Measurements from ENCODE around the gene FOXE3. TPM values are rescaled to one million over a fixed set of nuclear protein-coding genes. Genes with fewer than 3 reads are reported as not detected.

FOXE3 gene
- total RNA-seq, 1 experiment from 2014 or later = 0.15 TPM

DNA sequence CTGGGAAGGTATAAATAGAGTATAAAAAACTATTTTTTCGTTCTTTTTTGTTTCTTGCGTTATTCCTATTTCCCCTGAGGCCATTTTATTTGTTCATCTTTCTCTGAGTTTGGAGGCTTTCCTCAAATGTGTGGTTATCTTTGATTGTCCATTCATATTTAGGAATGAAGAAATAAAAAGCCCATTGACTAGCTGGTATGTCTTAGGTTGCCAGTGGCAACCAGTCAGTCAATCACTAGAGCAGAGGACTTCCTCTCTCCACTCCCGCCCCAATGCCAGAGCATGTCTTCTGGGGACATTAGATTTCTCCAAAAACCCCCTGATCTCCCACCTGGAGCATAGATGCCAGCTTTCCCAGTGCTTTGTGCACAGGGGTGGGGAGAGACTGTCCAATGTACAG, 20.7 kb upstream of the FOXE3 start:
- Histone ChIP-seq H3K23ac (ENCODE audit: insufficient read length, low read depth, low read length) (no peak overlapping the region), H2BK5ac (ENCODE audit: insufficient read length, low read length) (no peak overlapping the region), H3K9ac (ENCODE audit: extremely low read depth, insufficient read length, low read length) (no peak overlapping the region), H3K4me1 (ENCODE audit: insufficient read depth, low read length) (no peaks in the 10 kb centered on the region), H3K4me2 (ENCODE audit: insufficient read depth, insufficient read length, low read length) (no peak overlapping the region), H2AK5ac (ENCODE audit: insufficient read length, low read length) (no peak overlapping the region), H3K9me3 (ENCODE audit: control insufficient read depth, low read depth, low read length) (no peaks in the 10 kb centered on the region), H2BK20ac (ENCODE audit: low read depth, low read length, poor library complexity, severe bottlenecking) (no peak overlapping the region), H2AFZ (ENCODE audit: low read length) (no peak overlapping the region), H3K23me2 (ENCODE audit: insufficient read length, low read depth, low read length, poor library complexity, severe bottlenecking) (no peaks in the 10 kb centered on the region), H2BK12ac (ENCODE audit: insufficient read length, low read depth, low read length) (no peak overlapping the region), H3K27ac (ENCODE audit: insufficient read length, low read depth, low read length) (no peak overlapping the region), H2BK120ac (ENCODE audit: low read depth, low read length, poor library complexity, severe bottlenecking) (no peak overlapping the region), H3T11ph (ENCODE audit: low read length) (no peak overlapping the region), H3K79me1 (ENCODE audit: insufficient read depth, low read depth, low read length, poor library complexity, severe bottlenecking) (no peaks in the 10 kb centered on the region), H3K79me2 (ENCODE audit: insufficient read depth, low read length) (no peaks in the 10 kb centered on the region), H3K14ac (ENCODE audit: insufficient read depth, low read length) (no peak overlapping the region), H4K91ac (ENCODE audit: insufficient read length, low read depth, low read length) (no peak overlapping the region), H3K56ac (ENCODE audit: insufficient read length, low read depth, low read length) (no peak overlapping the region), H3K4ac (ENCODE audit: low read depth, low read length) (no peak overlapping the region), H2BK15ac (ENCODE audit: low read depth, low read length) (no peak overlapping the region), H3K27me3 (ENCODE audit: insufficient read depth, low read length) (no peaks in the 10 kb centered on the region), H4K5ac (ENCODE audit: insufficient read length, low read depth, low read length) (no peak overlapping the region), H3K18ac (ENCODE audit: insufficient read length, low read depth, low read length) (no peak overlapping the region), H4K20me1 (ENCODE audit: control insufficient read depth, insufficient read depth, insufficient read length) (no peaks in the 10 kb centered on the region), H4K8ac (replicated peaks; ENCODE audit: insufficient read length, low read depth, low read length) (no peak overlapping the region)
- no peak overlapping the region for H3K4me3 Mint-ChIP-seq
- WGBS (ENCODE audit: extremely low coverage, insufficient read length, low lambda C conversion rate) = no CpG with 5 or more reads among the region's 3 CpGs
- no peaks in the 10 kb centered on the region for H3K36me3 Mint-ChIP-seq (ENCODE audit: insufficient read depth in 1 of 3, low read depth in 3 of 3)
- peaks cover 75% of the 10 kb centered on the region for H3K27me3 Mint-ChIP-seq (ENCODE audit: low read depth)
- no peaks in the 10 kb centered on the region for H3K4me1 Mint-ChIP-seq
- no peak for DNase-seq
- no peak overlapping the region; a peak in 1 of 7 replicates for H3K27ac Mint-ChIP-seq
- H3K9me3 Mint-ChIP-seq = no peaks in the 10 kb centered on the region
- TF ChIP-seq, protein P1, sequence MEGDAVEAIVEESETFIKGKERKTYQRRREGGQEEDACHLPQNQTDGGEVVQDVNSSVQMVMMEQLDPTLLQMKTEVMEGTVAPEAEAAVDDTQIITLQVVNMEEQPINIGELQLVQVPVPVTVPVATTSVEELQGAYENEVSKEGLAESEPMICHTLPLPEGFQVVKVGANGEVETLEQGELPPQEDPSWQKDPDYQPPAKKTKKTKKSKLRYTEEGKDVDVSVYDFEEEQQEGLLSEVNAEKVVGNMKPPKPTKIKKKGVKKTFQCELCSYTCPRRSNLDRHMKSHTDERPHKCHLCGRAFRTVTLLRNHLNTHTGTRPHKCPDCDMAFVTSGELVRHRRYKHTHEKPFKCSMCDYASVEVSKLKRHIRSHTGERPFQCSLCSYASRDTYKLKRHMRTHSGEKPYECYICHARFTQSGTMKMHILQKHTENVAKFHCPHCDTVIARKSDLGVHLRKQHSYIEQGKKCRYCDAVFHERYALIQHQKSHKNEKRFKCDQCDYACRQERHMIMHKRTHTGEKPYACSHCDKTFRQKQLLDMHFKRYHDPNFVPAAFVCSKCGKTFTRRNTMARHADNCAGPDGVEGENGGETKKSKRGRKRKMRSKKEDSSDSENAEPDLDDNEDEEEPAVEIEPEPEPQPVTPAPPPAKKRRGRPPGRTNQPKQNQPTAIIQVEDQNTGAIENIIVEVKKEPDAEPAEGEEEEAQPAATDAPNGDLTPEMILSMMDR (conservative IDR thresholded peaks at IDR 0.05) = no peak
